Right atrium auricular region (tissue), 2 donors: ENCODE data around the gene USP8. TPM values are rescaled to one million over a fixed set of nuclear protein-coding genes. Genes with fewer than 3 reads are reported as not detected.
"Not testable (repeated sequence)": the region's sequence is repeated elsewhere in the genome, so short reads cannot be mapped to it uniquely, and the experiment has no call there.

Experiments
- DNase-seq: peaks from one replicate; pipeline ENCODE4 v3.0.0-alpha.2; 2019; ENCODE audit warnings: low spot score
- H3K27ac ChIP-seq, 2 donors: fragments of 200-600 bp; sonication (generic); 1 replicate in 1 of 2; 2 replicates in 1 of 2; pipeline ENCODE4 v1.5.1; 2016 to 2019
- H3K27me3 ChIP-seq, 2 donors: fragments of 200-600 bp; sonication (generic); one replicate each; pipeline versions ENCODE4 v1.5.1 to v1.6.0; 2017 to 2019
- H3K36me3 ChIP-seq: fragments of 200-600 bp; sonication (generic); one replicate; pipeline ENCODE4 v1.5.1; 2016
- H3K4me1 ChIP-seq, 2 donors: fragments of 200-600 bp; sonication (generic); one replicate each; pipeline versions ENCODE4 v1.5.1 to v1.6.0; 2017 to 2019
- H3K4me3 ChIP-seq, 2 donors: fragments of 200-600 bp; sonication (generic); 1 replicate in 1 of 2; 2 replicates in 1 of 2; pipeline ENCODE4 v1.5.1; 2017 to 2019; ENCODE audit warnings: mild to moderate bottlenecking in 1 of 2, moderate library complexity in 1 of 2
- H3K9me3 ChIP-seq, 2 donors: fragments of 200-600 bp; sonication (generic); one replicate each; pipeline ENCODE4 v1.5.1; 2019
- CTCF ChIP-seq, 2 donors: fragments of 200-600 bp; sonication (generic); IDR thresholded peaks; one replicate each; pipeline ENCODE4 v1.5.1; 2019; ENCODE audit warnings: antibody characterized with exemption in 2 of 2
- total RNA-seq, 2 donors: library from RNA; depleted of rRNA; stranded (reverse); fragments of >200 nt; gene quantifications; one replicate each; pipeline ENCODE4 v1.1.0, GENCODE V29; 2016

USP8 gene
- total RNA-seq: 10 to 100 TPM; 25.0 to 46.5 TPM

GRCh38 chr15:50424066-50424890, at the start of gene USP8:
USP8 (plus strand) TSS chr15:50424405; CDS start chr15:50439074, 14,669 bp downstream.
- Histone ChIP-seq H3K27me3 (no peaks in the 10 kb centered on the region), H3K4me1 (peaks cover 0 to 28% of the 10 kb centered on the region in 2 donors), H3K27ac (peak within 1 kb of the TSS; percentile 87 to 90), H3K9me3 (no peaks in the 10 kb centered on the region), H3K4me3 (peak within 1 kb of the TSS; percentile 69 to 76), H3K36me3 (no peaks in the 10 kb centered on the region)
- no peak for TF ChIP-seq CTCF (IDR thresholded peaks at IDR 0.05)
- peak; percentile 95 for DNase-seq

GRCh38 chr15:50377867-50378751, 46.1 kb upstream of the USP8 start:
- Histone ChIP-seq H3K4me1 (no peaks in the 10 kb centered on the region), H3K27ac (no peak overlapping the region), H3K36me3 (no peaks in the 10 kb centered on the region), H3K4me3 (no peak overlapping the region), H3K9me3 (no peaks in the 10 kb centered on the region), H3K27me3 (no peaks in the 10 kb centered on the region)
- no peak for DNase-seq
- no peak for TF ChIP-seq CTCF (IDR thresholded peaks at IDR 0.05)

- Histone ChIP-seq H3K9me3 (no peaks in the 10 kb centered on the region), H3K27ac (no peak overlapping the region), H3K27me3 (no peaks in the 10 kb centered on the region), H3K4me1 (no peaks in the 10 kb centered on the region), H3K36me3 (no peaks in the 10 kb centered on the region), H3K4me3 (no peak overlapping the region)
- TF ChIP-seq CTCF (IDR thresholded peaks at IDR 0.05): no peak
- no peak for DNase-seq
Measured at GRCh38 chr15:50378776-50379175, 45.4 kb upstream of the USP8 start.

GRCh38 chr15:50379413-50379812, 44.8 kb upstream of the USP8 start:
- DNase-seq, H3K4me3 ChIP-seq, H3K36me3 ChIP-seq, H3K27ac ChIP-seq, H3K27me3 ChIP-seq, H3K4me1 ChIP-seq, H3K9me3 ChIP-seq: not testable (repeated sequence)

GRCh38 chr15:50380089-50380488, 44.1 kb upstream of the USP8 start:
- no peak for TF ChIP-seq CTCF (IDR thresholded peaks at IDR 0.05)
- H3K27me3 ChIP-seq: no peaks in the 10 kb centered on the region
- no peak overlapping the region for H3K27ac ChIP-seq
- DNase-seq: no peak
- H3K9me3 ChIP-seq: no peaks in the 10 kb centered on the region
- H3K4me1 ChIP-seq: no peaks in the 10 kb centered on the region
- H3K36me3 ChIP-seq: no peaks in the 10 kb centered on the region
- H3K4me3 ChIP-seq: no peak overlapping the region

GRCh38 chr15:50381438-50381837, 42.8 kb upstream of the USP8 start:
- Histone ChIP-seq H3K27me3 (no peaks in the 10 kb centered on the region), H3K4me1 (no peaks in the 10 kb centered on the region), H3K36me3 (no peaks in the 10 kb centered on the region), H3K9me3 (no peaks in the 10 kb centered on the region), H3K4me3 (no peak overlapping the region), H3K27ac (no peak overlapping the region)
- TF ChIP-seq CTCF (IDR thresholded peaks at IDR 0.05): no peak
- no peak for DNase-seq

GRCh38 chr15:50382408-50382807, 41.8 kb upstream of the USP8 start:
- not testable (repeated sequence) for H3K4me1 ChIP-seq, H3K4me3 ChIP-seq, DNase-seq, H3K36me3 ChIP-seq, H3K27me3 ChIP-seq, H3K27ac ChIP-seq, H3K9me3 ChIP-seq
